Ishikawa (cell line): ENCODE data around the gene NFYC.

Experiments
- CREB1 ChIP-seq: IDR thresholded peaks from 2 replicates; pipeline ENCODE4 v1.6.1; 2012; ENCODE audit warnings: low read depth
- EP300 ChIP-seq: IDR thresholded peaks from 2 replicates; pipeline ENCODE4 v1.6.1; 2012; ENCODE audit warnings: borderline replicate concordance
- NFIC ChIP-seq: IDR thresholded peaks from 2 replicates; pipeline ENCODE4 v1.6.1; 2012
- RAD21 ChIP-seq: IDR thresholded peaks from 2 replicates; pipeline ENCODE4 v1.6.1; 2012; ENCODE audit warnings: low read depth
- TAF1 ChIP-seq: IDR thresholded peaks from 2 replicates; pipeline ENCODE4 v1.6.1; 2012; ENCODE audit warnings: low read depth, mild to moderate bottlenecking
- TCF12 ChIP-seq: IDR thresholded peaks from 2 replicates; pipeline ENCODE4 v1.6.1; 2012; ENCODE audit warnings: low read depth
- TEAD4 ChIP-seq: IDR thresholded peaks from 2 replicates; pipeline ENCODE4 v1.6.1; 2012
- TF ChIP-seq, protein P1 (sequence below): IDR thresholded peaks from 2 replicates; pipeline ENCODE4 v1.6.1; 2012; ENCODE audit warnings: low read depth, mild to moderate bottlenecking
- TF ChIP-seq, protein P2 (sequence below): IDR thresholded peaks from 2 replicates; pipeline ENCODE4 v1.6.1; 2012

DNA sequence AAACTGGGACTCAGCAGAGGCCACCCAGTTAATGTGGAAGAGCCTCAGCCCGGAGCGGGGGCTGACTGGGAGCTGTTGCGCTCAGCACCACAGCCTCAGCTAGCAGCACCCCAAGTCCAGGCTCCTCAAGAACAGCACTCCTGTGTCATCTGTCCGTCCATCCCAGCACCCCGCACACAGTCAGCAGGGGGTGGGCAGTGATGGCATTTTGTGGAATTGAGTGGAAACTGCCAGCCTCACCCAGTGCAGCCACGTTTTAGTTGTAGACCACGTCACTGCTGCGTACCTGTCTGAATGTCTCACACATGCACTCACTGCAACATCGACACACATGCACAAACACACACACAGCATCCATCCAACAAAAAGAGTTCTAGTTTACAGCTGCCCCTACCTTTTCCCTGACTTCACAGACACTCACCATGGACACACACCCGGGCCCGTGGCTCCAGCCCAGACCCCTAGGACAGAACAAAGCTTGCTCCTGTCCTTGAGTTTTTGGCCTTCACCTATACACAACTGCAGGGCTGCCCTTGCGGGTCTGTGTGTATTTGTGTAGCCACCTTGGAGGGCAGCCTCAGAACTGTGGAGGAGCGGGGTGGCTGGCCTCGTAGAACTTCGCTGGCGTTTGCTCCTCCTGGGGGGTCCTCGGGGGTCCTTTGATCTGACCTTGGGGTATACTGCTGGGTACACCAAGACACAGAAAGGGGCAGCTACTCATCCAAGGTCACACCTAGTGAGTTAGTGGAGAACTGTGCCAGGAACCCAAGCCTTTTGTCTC is 97.2 kb downstream of the NFYC start:
- TF ChIP-seq, protein P1, sequence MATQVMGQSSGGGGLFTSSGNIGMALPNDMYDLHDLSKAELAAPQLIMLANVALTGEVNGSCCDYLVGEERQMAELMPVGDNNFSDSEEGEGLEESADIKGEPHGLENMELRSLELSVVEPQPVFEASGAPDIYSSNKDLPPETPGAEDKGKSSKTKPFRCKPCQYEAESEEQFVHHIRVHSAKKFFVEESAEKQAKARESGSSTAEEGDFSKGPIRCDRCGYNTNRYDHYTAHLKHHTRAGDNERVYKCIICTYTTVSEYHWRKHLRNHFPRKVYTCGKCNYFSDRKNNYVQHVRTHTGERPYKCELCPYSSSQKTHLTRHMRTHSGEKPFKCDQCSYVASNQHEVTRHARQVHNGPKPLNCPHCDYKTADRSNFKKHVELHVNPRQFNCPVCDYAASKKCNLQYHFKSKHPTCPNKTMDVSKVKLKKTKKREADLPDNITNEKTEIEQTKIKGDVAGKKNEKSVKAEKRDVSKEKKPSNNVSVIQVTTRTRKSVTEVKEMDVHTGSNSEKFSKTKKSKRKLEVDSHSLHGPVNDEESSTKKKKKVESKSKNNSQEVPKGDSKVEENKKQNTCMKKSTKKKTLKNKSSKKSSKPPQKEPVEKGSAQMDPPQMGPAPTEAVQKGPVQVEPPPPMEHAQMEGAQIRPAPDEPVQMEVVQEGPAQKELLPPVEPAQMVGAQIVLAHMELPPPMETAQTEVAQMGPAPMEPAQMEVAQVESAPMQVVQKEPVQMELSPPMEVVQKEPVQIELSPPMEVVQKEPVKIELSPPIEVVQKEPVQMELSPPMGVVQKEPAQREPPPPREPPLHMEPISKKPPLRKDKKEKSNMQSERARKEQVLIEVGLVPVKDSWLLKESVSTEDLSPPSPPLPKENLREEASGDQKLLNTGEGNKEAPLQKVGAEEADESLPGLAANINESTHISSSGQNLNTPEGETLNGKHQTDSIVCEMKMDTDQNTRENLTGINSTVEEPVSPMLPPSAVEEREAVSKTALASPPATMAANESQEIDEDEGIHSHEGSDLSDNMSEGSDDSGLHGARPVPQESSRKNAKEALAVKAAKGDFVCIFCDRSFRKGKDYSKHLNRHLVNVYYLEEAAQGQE = no peak
- no peak for TF ChIP-seq EP300
- no peak for TF ChIP-seq TAF1
- TF ChIP-seq CREB1 = no peak
- no peak for TF ChIP-seq TCF12
- TF ChIP-seq, protein P2, sequence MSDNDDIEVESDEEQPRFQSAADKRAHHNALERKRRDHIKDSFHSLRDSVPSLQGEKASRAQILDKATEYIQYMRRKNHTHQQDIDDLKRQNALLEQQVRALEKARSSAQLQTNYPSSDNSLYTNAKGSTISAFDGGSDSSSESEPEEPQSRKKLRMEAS = no peak
- TF ChIP-seq NFIC = no peak
- no peak for TF ChIP-seq RAD21
- no peak for TF ChIP-seq TEAD4
